DMS53 (cell line): Measurements from ENCODE around the gene EIF5A2.

Experiments
- DNase-seq: peaks from one replicate; lab custom pipeline; 2025; lab: John Stamatoyannopoulos, UW

Gene EIF5A2

GRCh38 chr3:170852324-170852723, 56.1 kb downstream of the EIF5A2 start:
- no peak for DNase-seq

DNA sequence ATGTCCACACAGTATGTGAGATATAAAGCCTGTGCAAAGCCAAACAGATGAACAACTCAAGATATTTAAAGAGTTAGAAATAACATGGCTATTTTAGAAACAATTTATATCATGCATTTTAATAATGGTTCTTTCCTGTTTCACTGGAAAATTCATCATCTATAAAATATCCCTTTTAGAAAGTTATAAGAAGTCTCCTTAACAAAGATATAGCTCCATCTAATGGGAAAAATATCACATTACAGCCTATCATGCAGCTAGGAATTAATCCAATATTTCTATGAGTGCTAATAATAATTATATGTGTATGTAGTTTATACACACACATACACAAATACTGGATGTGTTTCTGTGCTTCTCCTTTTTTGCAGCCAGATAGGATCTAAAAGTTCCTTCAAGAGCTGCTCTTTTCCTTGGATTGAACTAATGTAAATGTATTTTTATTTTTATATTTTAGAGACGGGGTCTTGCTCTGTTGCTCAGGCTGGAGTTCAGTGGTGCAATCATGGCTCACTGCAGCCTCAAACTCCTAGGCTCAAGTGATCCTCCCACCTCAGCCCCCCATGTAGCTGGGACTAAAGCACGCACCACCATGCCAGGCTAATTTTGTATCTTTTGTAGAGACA, 60.0 kb downstream of the EIF5A2 start:
- DNase-seq, result peak; percentile 30

DNA sequence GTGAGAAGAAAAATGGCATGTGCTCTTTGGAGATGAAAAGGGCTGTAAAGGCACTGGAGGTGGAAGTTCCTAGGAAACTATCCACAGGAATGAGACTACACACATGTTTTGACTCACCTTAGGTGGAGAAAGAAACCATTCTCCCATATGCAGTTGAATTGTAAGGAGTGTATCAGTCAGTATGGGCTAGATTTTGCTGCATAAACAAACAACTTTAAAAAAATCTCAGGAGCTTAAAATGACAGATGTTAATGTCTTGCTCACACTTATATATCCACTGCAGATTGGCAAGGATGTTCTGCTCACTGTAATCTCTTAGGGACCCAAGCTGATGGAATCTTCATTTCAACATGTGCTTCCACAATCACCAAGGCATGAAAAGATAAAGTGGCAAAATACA, 64.1 kb downstream of the EIF5A2 start:
- DNase-seq, result no peak

- DNase-seq, result no peak
Observed at GRCh38 chr3:170840291-170840859, 68.1 kb downstream of the EIF5A2 start.

GRCh38 chr3:170839518-170840100, 68.8 kb downstream of the EIF5A2 start:
- DNase-seq, result no peak
